ENCODE measurements around the gene HNRNPUL2. TPM values are rescaled to one million over a fixed set of nuclear protein-coding genes. Genes with fewer than 3 reads are reported as not detected.

Gene HNRNPUL2
- polyA plus RNA-seq, 3 donors = 0.33 to 13.8 (median 0.88) TPM

DNA sequence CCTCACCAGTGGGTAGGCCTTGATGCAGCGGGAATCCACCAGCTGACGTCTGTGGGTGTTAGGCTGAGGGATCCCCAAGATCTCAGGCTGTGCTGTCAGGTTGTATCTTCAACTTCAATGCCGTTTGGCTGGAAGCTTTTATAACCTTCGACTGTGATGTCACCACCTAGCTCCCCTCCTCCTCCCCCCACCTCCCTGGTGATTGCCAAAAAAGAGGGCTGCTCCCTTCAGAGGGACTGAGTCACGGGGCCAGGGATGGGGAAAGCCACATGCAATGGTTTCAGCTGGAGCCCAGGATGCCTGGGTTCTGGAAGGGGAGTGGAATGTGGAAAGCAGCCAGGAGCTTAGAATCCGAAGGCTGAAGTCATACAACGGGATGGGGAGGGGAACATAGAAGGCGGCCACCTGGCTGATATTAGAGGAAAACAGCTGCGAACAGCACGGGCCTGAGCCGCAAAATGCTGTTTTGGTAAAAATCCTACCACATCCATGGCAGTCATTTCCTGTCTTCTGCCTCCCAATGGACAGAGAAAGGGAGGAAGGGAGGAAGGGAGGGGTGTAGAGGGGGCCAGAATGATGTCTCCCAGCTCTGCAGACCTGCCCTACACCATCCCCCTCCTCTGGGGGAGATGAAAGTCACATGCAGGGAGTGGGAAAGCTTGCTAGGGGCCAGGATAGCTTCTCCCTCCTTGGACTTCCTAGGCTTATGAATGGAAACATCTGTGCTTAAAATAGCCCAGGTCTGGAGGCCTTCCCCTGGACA is 37.7 kb downstream of the HNRNPUL2 start, which contains the start of gene LRRN4CL:
LRRN4CL (minus strand) TSS at position 110 of the 763 bp plus-strand sequence. CDS start 1,022 bp downstream, outside the sequence.
- no peak for DNase-seq
- Mint-ChIP-seq H3K27ac (peak within 1 kb of the TSS in 1 of 7 donors; percentile 31), H3K27me3 (ENCODE audit: low read depth in 3 of 3) (peaks cover 26 to 32% (median 29%) of the 10 kb centered on the region in 3 donors), H3K9me3 (peaks cover 0 to 4% (median 0%) of the 10 kb centered on the region in 7 donors), H3K4me1 (peaks cover 5% of the 10 kb centered on the region), H3K36me3 (peaks cover 43 to 56% of the 10 kb centered on the region in 2 donors), H3K4me3 (peak within 1 kb of the TSS in 1 of 2 donors; percentile 63)
- Histone ChIP-seq H3K36me3 (replicated peaks in 1 of 2; ENCODE audit: control insufficient read depth in 1 of 2, insufficient read depth in 2 of 2, low read length in 2 of 2) (peaks cover 29 to 41% of the 10 kb centered on the region in 2 donors), H3K9me3 (replicated peaks in 1 of 2; ENCODE audit: control insufficient read depth in 1 of 2, insufficient read depth in 1 of 2, low read length in 2 of 2) (no peaks in the 10 kb centered on the region), H4K20me1 (ENCODE audit: insufficient read depth, low read length) (no peaks in the 10 kb centered on the region), H3K27me3 (ENCODE audit: control insufficient read depth in 2 of 2, insufficient read depth in 2 of 2, low read length in 2 of 2) (peaks cover 9 to 26% of the 10 kb centered on the region in 2 donors), H3K4me2 (replicated peaks; ENCODE audit: extremely low read depth, low read length, poor library complexity, severe bottlenecking) (no peak within 1 kb of the TSS), H2AFZ (ENCODE audit: insufficient read depth, low read depth, low read length, poor library complexity, severe bottlenecking) (no peak within 1 kb of the TSS), H3K4me1 (ENCODE audit: control insufficient read depth in 1 of 2, insufficient read depth in 2 of 2, low read length in 2 of 2) (peaks cover 5 to 8% of the 10 kb centered on the region in 2 donors), H3K4me3 (replicated peaks in 1 of 3; ENCODE audit: low read depth in 2 of 3, low read length in 3 of 3) (no peak within 1 kb of the TSS), H3K9ac (ENCODE audit: insufficient read depth, low read length, poor library complexity, severe bottlenecking) (no peak within 1 kb of the TSS), H3K79me2 (ENCODE audit: insufficient read depth, low read length) (no peaks in the 10 kb centered on the region), H3K27ac (ENCODE audit: low read depth in 1 of 2, low read length in 2 of 2) (no peak within 1 kb of the TSS)
- intact Hi-C loops (cut with micrococcal nuclease) = loop anchor here (5.0 to 10.0 kb wide), 2 partner anchors 292 to 295 kb away; no protein-coding TSS in a partner anchor
- TF ChIP-seq, protein P1, sequence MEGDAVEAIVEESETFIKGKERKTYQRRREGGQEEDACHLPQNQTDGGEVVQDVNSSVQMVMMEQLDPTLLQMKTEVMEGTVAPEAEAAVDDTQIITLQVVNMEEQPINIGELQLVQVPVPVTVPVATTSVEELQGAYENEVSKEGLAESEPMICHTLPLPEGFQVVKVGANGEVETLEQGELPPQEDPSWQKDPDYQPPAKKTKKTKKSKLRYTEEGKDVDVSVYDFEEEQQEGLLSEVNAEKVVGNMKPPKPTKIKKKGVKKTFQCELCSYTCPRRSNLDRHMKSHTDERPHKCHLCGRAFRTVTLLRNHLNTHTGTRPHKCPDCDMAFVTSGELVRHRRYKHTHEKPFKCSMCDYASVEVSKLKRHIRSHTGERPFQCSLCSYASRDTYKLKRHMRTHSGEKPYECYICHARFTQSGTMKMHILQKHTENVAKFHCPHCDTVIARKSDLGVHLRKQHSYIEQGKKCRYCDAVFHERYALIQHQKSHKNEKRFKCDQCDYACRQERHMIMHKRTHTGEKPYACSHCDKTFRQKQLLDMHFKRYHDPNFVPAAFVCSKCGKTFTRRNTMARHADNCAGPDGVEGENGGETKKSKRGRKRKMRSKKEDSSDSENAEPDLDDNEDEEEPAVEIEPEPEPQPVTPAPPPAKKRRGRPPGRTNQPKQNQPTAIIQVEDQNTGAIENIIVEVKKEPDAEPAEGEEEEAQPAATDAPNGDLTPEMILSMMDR (IDR thresholded peaks at IDR 0.05) = no peak
- WGBS (ENCODE audit: insufficient coverage) = 78% methylated on average over 4 of the region's 11 CpGs

DNA sequence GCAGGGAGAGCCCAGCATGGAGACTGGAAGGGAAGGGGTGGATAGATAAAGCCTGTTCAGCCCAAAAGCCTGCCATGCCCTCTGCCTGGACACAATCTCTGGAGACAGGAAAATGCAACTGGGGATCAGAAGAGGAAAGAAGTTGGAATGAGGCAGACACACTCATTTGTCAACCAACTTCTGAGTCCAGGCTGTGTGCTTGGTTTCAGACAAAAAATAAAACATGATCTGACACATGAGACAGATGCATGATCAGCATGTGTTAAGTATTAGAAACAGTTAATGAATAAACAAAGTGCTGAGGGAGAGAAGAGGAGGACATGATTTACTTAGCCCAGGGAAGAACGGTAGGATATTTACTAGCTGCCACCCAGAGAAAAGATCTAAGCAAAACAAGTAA is 38.8 kb downstream of the HNRNPUL2 start:
- no peak overlapping the region for H3K9ac ChIP-seq (ENCODE audit: insufficient read depth, low read length, poor library complexity, severe bottlenecking)

More for the DNA sequence above, 38.8 kb downstream of the HNRNPUL2 start:
- Mint-ChIP-seq H3K4me3 (peak overlapping the region in 1 of 2 donors; percentile 63), H3K4me1 (peaks cover 5% of the 10 kb centered on the region), H3K36me3 (peaks cover 41 to 45% of the 10 kb centered on the region in 2 donors), H3K27ac (no peak overlapping the region), H3K27me3 (ENCODE audit: low read depth in 3 of 3) (peaks cover 25 to 32% (median 29%) of the 10 kb centered on the region in 3 donors), H3K9me3 (peaks cover 0 to 4% (median 0%) of the 10 kb centered on the region in 7 donors)
- intact Hi-C loops (cut with micrococcal nuclease) = loop anchor here in 1 of 2 donors (5.0 kb wide), 1 partner anchor 291 kb away; no protein-coding TSS in a partner anchor
- WGBS (ENCODE audit: insufficient coverage) = no CpG with 5 or more reads among the region's 1 CpG
- Histone ChIP-seq H3K4me3 (replicated peaks in 1 of 3; ENCODE audit: low read depth in 2 of 3, low read length in 3 of 3) (no peak overlapping the region), H3K36me3 (replicated peaks in 1 of 2; ENCODE audit: control insufficient read depth in 1 of 2, insufficient read depth in 2 of 2, low read length in 2 of 2) (peaks cover 29 to 39% of the 10 kb centered on the region in 2 donors), H3K27me3 (ENCODE audit: control insufficient read depth in 2 of 2, insufficient read depth in 2 of 2, low read length in 2 of 2) (peaks cover 9 to 26% of the 10 kb centered on the region in 2 donors), H3K4me2 (replicated peaks; ENCODE audit: extremely low read depth, low read length, poor library complexity, severe bottlenecking) (no peak overlapping the region), H4K20me1 (ENCODE audit: insufficient read depth, low read length) (no peaks in the 10 kb centered on the region), H3K27ac (ENCODE audit: low read depth in 1 of 2, low read length in 2 of 2) (no peak overlapping the region), H3K79me2 (ENCODE audit: insufficient read depth, low read length) (no peaks in the 10 kb centered on the region), H3K4me1 (ENCODE audit: control insufficient read depth in 1 of 2, insufficient read depth in 2 of 2, low read length in 2 of 2) (peaks cover 5 to 8% of the 10 kb centered on the region in 2 donors), H2AFZ (ENCODE audit: insufficient read depth, low read depth, low read length, poor library complexity, severe bottlenecking) (peak overlapping the region; percentile 72), H3K9me3 (replicated peaks in 1 of 2; ENCODE audit: control insufficient read depth in 1 of 2, insufficient read depth in 1 of 2, low read length in 2 of 2) (no peaks in the 10 kb centered on the region)
- TF ChIP-seq, protein P1 (IDR thresholded peaks at IDR 0.05) = no peak
- DNase-seq = no peak
